Nephron progenitor cell (in vitro differentiated cells): ENCODE measurements around the gene PGBD4.

Source experiments
- DNase-seq: peaks from one replicate; pipeline ENCODE4 v3.0.0; 2021
- H3K27ac Mint-ChIP-seq: 2 replicates; pipeline ENCODE4 v1.8.0; 2021; ENCODE audit warnings: mild to moderate bottlenecking, moderate library complexity, mixed read lengths
- H3K27me3 Mint-ChIP-seq: 2 replicates; pipeline ENCODE4 v1.8.0; 2021; ENCODE audit warnings: mild to moderate bottlenecking, low read depth, mixed read lengths; ENCODE audit not compliant: poor library complexity
- H3K36me3 Mint-ChIP-seq: 2 replicates; pipeline ENCODE4 v1.8.0; 2021; ENCODE audit warnings: low read depth, mixed read lengths
- H3K4me1 Mint-ChIP-seq: 2 replicates; pipeline ENCODE4 v1.8.0; 2021; ENCODE audit warnings: mixed read lengths
- H3K4me3 Mint-ChIP-seq: 2 replicates; pipeline ENCODE4 v1.8.0; 2021; ENCODE audit warnings: mild to moderate bottlenecking, moderate library complexity, mixed read lengths
- H3K9me3 Mint-ChIP-seq: 2 replicates; pipeline ENCODE4 v1.8.0; 2021; ENCODE audit warnings: mild to moderate bottlenecking, moderate library complexity, mixed read lengths
- CTCF ChIP-seq: fragments of 200-600 bp; sonication (generic); IDR thresholded peaks from 2 replicates; pipeline ENCODE4 v1.5.0; 2021; ENCODE audit warnings: antibody characterized with exemption

The PGBD4 gene

GRCh38 chr15:34078900-34079299 is 23.0 kb upstream of the PGBD4 start:
- Mint-ChIP-seq H3K36me3 (peaks cover 6% of the 10 kb centered on the region), H3K4me3 (no peak overlapping the region), H3K27me3 (peaks cover 3% of the 10 kb centered on the region), H3K27ac (no peak overlapping the region), H3K4me1 (no peaks in the 10 kb centered on the region), H3K9me3 (no peaks in the 10 kb centered on the region)
- TF ChIP-seq CTCF: no peak
- DNase-seq: no peak

GRCh38 chr15:34079904-34080303 is 22.0 kb upstream of the PGBD4 start:
- peaks cover 6% of the 10 kb centered on the region for H3K27me3 Mint-ChIP-seq
- no peak overlapping the region for H3K4me3 Mint-ChIP-seq
- no peaks in the 10 kb centered on the region for H3K4me1 Mint-ChIP-seq
- H3K27ac Mint-ChIP-seq: no peak overlapping the region
- DNase-seq: no peak
- no peaks in the 10 kb centered on the region for H3K9me3 Mint-ChIP-seq
- peaks cover 11% of the 10 kb centered on the region for H3K36me3 Mint-ChIP-seq
- TF ChIP-seq CTCF: no peak

GRCh38 chr15:34084086-34084485 is 17.8 kb upstream of the PGBD4 start:
- Mint-ChIP-seq H3K9me3 (no peaks in the 10 kb centered on the region), H3K36me3 (peaks cover 40% of the 10 kb centered on the region), H3K27ac (peak overlapping the region; percentile 17), H3K4me3 (no peak overlapping the region), H3K4me1 (no peaks in the 10 kb centered on the region), H3K27me3 (peaks cover 2% of the 10 kb centered on the region)
- no peak for DNase-seq
- TF ChIP-seq CTCF: no peak

- no peak for TF ChIP-seq CTCF
- H3K9me3 Mint-ChIP-seq: no peaks in the 10 kb centered on the region
- no peak overlapping the region for H3K4me3 Mint-ChIP-seq
- H3K4me1 Mint-ChIP-seq: no peaks in the 10 kb centered on the region
- H3K36me3 Mint-ChIP-seq: peaks cover 50% of the 10 kb centered on the region
- H3K27me3 Mint-ChIP-seq: peaks cover 2% of the 10 kb centered on the region
- no peak for DNase-seq
- H3K27ac Mint-ChIP-seq: no peak overlapping the region
These were observed 16.1 kb upstream of the PGBD4 start for GRCh38 chr15:34085746-34086145.

- peaks cover 30% of the 10 kb centered on the region for H3K4me1 Mint-ChIP-seq
- TF ChIP-seq CTCF: no peak
- peaks cover 6% of the 10 kb centered on the region for H3K27me3 Mint-ChIP-seq
- no peak for DNase-seq
- peaks cover 17% of the 10 kb centered on the region for H3K36me3 Mint-ChIP-seq
- no peak overlapping the region for H3K27ac Mint-ChIP-seq
- H3K4me3 Mint-ChIP-seq: peak overlapping the region; percentile 100
- peaks cover 16% of the 10 kb centered on the region for H3K9me3 Mint-ChIP-seq
These were observed 2.0 kb upstream of the PGBD4 start for GRCh38 chr15:34099914-34100313.

- Mint-ChIP-seq H3K4me1 (peaks cover 30% of the 10 kb centered on the region), H3K4me3 (peak overlapping the region; percentile 100), H3K27ac (peak overlapping the region; percentile 86), H3K27me3 (peaks cover 10% of the 10 kb centered on the region), H3K9me3 (peaks cover 16% of the 10 kb centered on the region), H3K36me3 (peaks cover 17% of the 10 kb centered on the region)
- no peak for TF ChIP-seq CTCF
- no peak for DNase-seq
These were observed 467 bp downstream of the PGBD4 start for GRCh38 chr15:34102175-34102925.
